Epidermal melanocyte (primary cell): Measurements from ENCODE around the gene ZNF831.

Experiments used
- DNase-seq: peaks from one replicate; pipeline ENCODE4 v3.0.0; 2011; ENCODE audit warnings: low spot score; ENCODE audit not compliant: insufficient read length

ZNF831 gene

DNA sequence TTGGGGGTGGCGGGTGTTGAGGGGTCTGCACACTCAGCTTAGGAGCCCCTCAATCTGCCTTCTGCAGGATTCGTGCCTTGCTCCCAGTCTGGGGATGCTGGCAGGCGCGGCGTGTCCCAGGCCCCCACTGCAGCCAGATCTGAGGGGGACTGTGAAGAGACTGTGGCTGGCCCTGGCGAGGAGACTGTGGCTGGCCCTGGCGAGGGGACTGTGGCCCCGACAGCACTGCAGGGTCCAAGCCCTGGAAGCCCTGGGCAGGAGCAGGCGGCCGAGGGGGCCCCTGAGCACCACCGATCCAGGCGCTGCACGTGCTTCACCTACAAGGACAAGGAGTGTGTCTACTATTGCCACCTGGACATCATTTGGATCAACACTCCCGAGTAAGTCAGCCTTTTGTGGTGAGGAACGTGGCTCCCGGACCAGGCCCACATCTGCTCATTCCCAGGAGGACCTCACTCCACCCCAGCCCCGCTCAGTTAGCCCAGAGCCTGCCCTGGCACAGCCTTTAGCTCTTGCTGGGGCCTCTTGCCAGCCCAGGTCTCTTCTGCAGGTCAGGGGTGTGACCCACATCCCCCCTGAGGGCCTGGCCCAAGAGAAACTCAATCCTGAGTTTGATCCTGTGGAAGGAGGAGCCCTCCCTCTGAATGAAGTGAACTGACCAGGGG is 137.9 kb downstream of the ZNF831 start:
- DNase-seq: no peak

- no peak for DNase-seq
Observed at GRCh38 chr20:59305908-59306655, 142.5 kb downstream of the ZNF831 start.

DNA sequence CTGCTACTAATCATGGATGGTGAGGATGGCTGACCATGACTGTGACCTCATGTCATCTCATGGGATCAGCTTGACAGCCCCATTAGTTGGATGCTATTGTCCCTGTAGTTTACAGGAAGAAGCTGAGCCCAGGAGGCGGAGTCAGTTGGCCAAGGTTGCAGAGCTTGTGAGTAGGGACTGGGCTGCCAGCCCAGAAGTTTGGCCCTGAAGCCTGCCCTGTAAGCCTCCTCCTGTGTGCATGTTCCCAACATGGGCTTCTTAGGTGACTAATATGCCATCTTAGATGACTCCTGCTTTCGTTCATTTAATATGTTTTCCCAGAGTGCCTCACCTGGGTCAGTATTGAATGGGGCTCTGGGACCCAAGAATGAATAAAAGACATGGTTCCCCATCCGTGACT is 143.6 kb downstream of the ZNF831 start:
- DNase-seq: no peak
